H1 (cell line): Measurements from ENCODE around the gene OR10A2. TPM values are rescaled to one million over a fixed set of nuclear protein-coding genes. Genes with fewer than 3 reads are reported as not detected.

Experiments used
- CEBPB ChIP-seq: IDR thresholded peaks from 2 replicates; pipeline ENCODE4 v1.6.1; 2012; ENCODE audit warnings: low read depth, low read length
- CHD1 ChIP-seq: IDR thresholded peaks from 2 replicates; pipeline ENCODE4 v1.6.1; 2012; ENCODE audit warnings: low read depth, low read length, improper control_type of control experiment
- CHD2 ChIP-seq: IDR thresholded peaks from 2 replicates; pipeline ENCODE4 v1.6.1; 2012; ENCODE audit warnings: low read length, improper control_type of control experiment
- EZH2 ChIP-seq: fragments of 200-600 bp; sonication (generic); IDR thresholded peaks from 2 replicates; pipeline ENCODE4 v1.7.1; 2012; ENCODE audit warnings: low read depth, mild to moderate bottlenecking, moderate library complexity, low read length, inconsistent platforms; ENCODE audit not compliant: severe bottlenecking
- KDM1A ChIP-seq: fragments of 200-600, 300-600 bp; sonication (generic); IDR thresholded peaks from 2 replicates; pipeline ENCODE4 v1.7.1; 2016; ENCODE audit warnings: mild to moderate bottlenecking, low read length, borderline replicate concordance
- KDM4A ChIP-seq: IDR thresholded peaks from one replicate; pipeline ENCODE4 v1.7.1; 2012; ENCODE audit warnings: low read depth, mild to moderate bottlenecking, moderate library complexity, low read length, inconsistent platforms; ENCODE audit not compliant: severe bottlenecking
- RFX5 ChIP-seq: IDR thresholded peaks from 2 replicates; pipeline ENCODE4 v1.6.1; 2011; ENCODE audit warnings: low read depth, low read length, improper control_type of control experiment, borderline replicate concordance
- SP1 ChIP-seq: IDR thresholded peaks from 2 replicates; pipeline ENCODE4 v1.6.1; 2011; ENCODE audit warnings: low read depth, low read length
- TAF1 ChIP-seq: IDR thresholded peaks from 2 replicates; pipeline ENCODE4 v1.6.1; 2011; ENCODE audit warnings: mild to moderate bottlenecking, low read depth, low read length
- TBP ChIP-seq: IDR thresholded peaks from 2 replicates; pipeline ENCODE4 v1.6.1; 2011; ENCODE audit warnings: low read depth, low read length, improper control_type of control experiment
- polyA plus RNA-seq, 7 experiments: library from polyadenylated mRNA; depleted of rRNA in 3 of 7; stranded (reverse) in 5 of 7; unstranded in 2 of 7; fragments of >200 nt in 5 of 7; fragments of 200-250 nt in 2 of 7; gene quantifications; 1 replicate in 5 of 7; 2 replicates in 1 of 7; 4 replicates in 1 of 7; pipeline versions ENCODE4 v1.2.1 to v1.2.3, GENCODE V29; 2011 to 2013; ENCODE audit warnings: missing spikeins in 2 of 7, mixed read lengths in 2 of 7
- total RNA-seq: library from RNA; stranded (reverse); fragmentation: NEBNext Ultra II Directional; extraction: Animal tissue kit (Norgen Biotek cat#: 25700); gene quantifications from 2 replicates; pipeline ENCODE4 v1.2.1, GENCODE V29; 2021
- TF ChIP-seq, protein P1 (sequence below): fragments of 300-600 bp; sonication (generic); IDR thresholded peaks from 2 replicates; pipeline ENCODE4 v1.7.1; 2012; ENCODE audit warnings: low read length, moderate library complexity, mild to moderate bottlenecking, inconsistent platforms; ENCODE audit not compliant: insufficient replicate concordance
- TF ChIP-seq, protein P2 (sequence below): IDR thresholded peaks from 2 replicates; pipeline ENCODE4 v1.6.1; 2011; ENCODE audit warnings: low read length, improper control_type of control experiment

OR10A2 gene
- total and polyA plus RNA-seq, 2 of the 8 experiments (the other 6 are each of a cell fraction or from before 2014, with no cell fraction given) = not detected

DNA sequence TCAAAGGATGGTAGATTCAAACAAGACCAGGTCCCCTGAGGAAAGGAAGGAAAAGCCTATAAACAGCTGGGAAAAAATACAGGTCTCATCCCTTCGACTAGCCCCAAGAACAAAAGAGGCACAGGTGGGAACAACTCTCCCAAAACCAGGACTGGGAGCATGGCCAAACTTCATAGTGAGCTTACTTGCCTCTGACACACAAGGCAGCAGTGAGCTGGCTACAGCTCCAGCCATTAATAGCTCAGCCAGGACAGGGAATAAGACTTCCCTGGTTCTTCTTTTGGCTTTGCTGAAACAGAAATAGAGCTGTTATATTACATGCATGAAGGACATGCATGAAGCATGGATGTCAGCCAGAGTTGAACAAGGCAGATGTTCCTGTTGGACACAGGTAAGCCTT lies at the start of gene OR10A2 (continued):
- TF ChIP-seq, protein P1, sequence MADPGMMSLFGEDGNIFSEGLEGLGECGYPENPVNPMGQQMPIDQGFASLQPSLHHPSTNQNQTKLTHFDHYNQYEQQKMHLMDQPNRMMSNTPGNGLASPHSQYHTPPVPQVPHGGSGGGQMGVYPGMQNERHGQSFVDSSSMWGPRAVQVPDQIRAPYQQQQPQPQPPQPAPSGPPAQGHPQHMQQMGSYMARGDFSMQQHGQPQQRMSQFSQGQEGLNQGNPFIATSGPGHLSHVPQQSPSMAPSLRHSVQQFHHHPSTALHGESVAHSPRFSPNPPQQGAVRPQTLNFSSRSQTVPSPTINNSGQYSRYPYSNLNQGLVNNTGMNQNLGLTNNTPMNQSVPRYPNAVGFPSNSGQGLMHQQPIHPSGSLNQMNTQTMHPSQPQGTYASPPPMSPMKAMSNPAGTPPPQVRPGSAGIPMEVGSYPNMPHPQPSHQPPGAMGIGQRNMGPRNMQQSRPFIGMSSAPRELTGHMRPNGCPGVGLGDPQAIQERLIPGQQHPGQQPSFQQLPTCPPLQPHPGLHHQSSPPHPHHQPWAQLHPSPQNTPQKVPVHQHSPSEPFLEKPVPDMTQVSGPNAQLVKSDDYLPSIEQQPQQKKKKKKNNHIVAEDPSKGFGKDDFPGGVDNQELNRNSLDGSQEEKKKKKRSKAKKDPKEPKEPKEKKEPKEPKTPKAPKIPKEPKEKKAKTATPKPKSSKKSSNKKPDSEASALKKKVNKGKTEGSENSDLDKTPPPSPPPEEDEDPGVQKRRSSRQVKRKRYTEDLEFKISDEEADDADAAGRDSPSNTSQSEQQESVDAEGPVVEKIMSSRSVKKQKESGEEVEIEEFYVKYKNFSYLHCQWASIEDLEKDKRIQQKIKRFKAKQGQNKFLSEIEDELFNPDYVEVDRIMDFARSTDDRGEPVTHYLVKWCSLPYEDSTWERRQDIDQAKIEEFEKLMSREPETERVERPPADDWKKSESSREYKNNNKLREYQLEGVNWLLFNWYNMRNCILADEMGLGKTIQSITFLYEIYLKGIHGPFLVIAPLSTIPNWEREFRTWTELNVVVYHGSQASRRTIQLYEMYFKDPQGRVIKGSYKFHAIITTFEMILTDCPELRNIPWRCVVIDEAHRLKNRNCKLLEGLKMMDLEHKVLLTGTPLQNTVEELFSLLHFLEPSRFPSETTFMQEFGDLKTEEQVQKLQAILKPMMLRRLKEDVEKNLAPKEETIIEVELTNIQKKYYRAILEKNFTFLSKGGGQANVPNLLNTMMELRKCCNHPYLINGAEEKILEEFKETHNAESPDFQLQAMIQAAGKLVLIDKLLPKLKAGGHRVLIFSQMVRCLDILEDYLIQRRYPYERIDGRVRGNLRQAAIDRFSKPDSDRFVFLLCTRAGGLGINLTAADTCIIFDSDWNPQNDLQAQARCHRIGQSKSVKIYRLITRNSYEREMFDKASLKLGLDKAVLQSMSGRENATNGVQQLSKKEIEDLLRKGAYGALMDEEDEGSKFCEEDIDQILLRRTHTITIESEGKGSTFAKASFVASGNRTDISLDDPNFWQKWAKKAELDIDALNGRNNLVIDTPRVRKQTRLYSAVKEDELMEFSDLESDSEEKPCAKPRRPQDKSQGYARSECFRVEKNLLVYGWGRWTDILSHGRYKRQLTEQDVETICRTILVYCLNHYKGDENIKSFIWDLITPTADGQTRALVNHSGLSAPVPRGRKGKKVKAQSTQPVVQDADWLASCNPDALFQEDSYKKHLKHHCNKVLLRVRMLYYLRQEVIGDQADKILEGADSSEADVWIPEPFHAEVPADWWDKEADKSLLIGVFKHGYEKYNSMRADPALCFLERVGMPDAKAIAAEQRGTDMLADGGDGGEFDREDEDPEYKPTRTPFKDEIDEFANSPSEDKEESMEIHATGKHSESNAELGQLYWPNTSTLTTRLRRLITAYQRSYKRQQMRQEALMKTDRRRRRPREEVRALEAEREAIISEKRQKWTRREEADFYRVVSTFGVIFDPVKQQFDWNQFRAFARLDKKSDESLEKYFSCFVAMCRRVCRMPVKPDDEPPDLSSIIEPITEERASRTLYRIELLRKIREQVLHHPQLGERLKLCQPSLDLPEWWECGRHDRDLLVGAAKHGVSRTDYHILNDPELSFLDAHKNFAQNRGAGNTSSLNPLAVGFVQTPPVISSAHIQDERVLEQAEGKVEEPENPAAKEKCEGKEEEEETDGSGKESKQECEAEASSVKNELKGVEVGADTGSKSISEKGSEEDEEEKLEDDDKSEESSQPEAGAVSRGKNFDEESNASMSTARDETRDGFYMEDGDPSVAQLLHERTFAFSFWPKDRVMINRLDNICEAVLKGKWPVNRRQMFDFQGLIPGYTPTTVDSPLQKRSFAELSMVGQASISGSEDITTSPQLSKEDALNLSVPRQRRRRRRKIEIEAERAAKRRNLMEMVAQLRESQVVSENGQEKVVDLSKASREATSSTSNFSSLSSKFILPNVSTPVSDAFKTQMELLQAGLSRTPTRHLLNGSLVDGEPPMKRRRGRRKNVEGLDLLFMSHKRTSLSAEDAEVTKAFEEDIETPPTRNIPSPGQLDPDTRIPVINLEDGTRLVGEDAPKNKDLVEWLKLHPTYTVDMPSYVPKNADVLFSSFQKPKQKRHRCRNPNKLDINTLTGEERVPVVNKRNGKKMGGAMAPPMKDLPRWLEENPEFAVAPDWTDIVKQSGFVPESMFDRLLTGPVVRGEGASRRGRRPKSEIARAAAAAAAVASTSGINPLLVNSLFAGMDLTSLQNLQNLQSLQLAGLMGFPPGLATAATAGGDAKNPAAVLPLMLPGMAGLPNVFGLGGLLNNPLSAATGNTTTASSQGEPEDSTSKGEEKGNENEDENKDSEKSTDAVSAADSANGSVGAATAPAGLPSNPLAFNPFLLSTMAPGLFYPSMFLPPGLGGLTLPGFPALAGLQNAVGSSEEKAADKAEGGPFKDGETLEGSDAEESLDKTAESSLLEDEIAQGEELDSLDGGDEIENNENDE = no peak
- no peak for TF ChIP-seq CEBPB
- TF ChIP-seq TBP = no peak
- no peak for TF ChIP-seq CHD2
- TF ChIP-seq KDM4A = no peak
- no peak for TF ChIP-seq RFX5
- TF ChIP-seq KDM1A = no peak
- no peak for TF ChIP-seq EZH2
- TF ChIP-seq SP1 = no peak
- no peak for TF ChIP-seq CHD1
- TF ChIP-seq, protein P2, sequence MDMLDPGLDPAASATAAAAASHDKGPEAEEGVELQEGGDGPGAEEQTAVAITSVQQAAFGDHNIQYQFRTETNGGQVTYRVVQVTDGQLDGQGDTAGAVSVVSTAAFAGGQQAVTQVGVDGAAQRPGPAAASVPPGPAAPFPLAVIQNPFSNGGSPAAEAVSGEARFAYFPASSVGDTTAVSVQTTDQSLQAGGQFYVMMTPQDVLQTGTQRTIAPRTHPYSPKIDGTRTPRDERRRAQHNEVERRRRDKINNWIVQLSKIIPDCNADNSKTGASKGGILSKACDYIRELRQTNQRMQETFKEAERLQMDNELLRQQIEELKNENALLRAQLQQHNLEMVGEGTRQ = no peak
- TF ChIP-seq TAF1 = no peak
